GM13976 (cell line): ENCODE measurements around the gene OR14I1.
A peak's percentile ranks its signal among the peaks of the same experiment; 100 is the strongest.
"Not testable (repeated sequence)": the region's sequence is repeated elsewhere in the genome, so short reads cannot be mapped to it uniquely, and the experiment has no call there.

Source experiments
- DNase-seq: peaks from one replicate; pipeline ENCODE4 v3.0.0; 2012; ENCODE audit warnings: low spot score
- CTCF ChIP-seq: IDR thresholded peaks from 2 replicates; pipeline ENCODE4 v1.5.1; 2012; ENCODE audit warnings: borderline replicate concordance, mild to moderate bottlenecking; ENCODE audit not compliant: insufficient read depth; ENCODE audit errors: extremely low read depth, missing control alignments, control extremely low read depth
- in situ Hi-C: fragments of 300-500 bp; cut with MboI; formaldehyde crosslinking; loops from one replicate; pipeline ENCODE4 v1.12.0; 2022; ENCODE audit warnings: low sequenced_read_pairs, mixed read lengths, inconsistent platforms; ENCODE audit not compliant: unreplicated experiment

The OR14I1 gene

GRCh38 chr1:248695451-248696132, 7.0 kb downstream of the OR14I1 start:
- TF ChIP-seq CTCF: no peak
- in situ Hi-C loops: no loop called here
- DNase-seq: no peak

GRCh38 chr1:248691567-248692155, 10.9 kb downstream of the OR14I1 start:
- no peak for DNase-seq
- in situ Hi-C loops: no loop called here

GRCh38 chr1:248688527-248689298, 13.9 kb downstream of the OR14I1 start:
- in situ Hi-C loops: loop anchor here (10.0 kb wide), 1 partner anchor 64 kb away; no protein-coding TSS in a partner anchor
- TF ChIP-seq CTCF: no peak
- DNase-seq: peak; percentile 41

More at GRCh38 chr1:248691567-248692155, 10.9 kb downstream of the OR14I1 start:
- no peak for TF ChIP-seq CTCF

GRCh38 chr1:248686815-248687214, 15.8 kb downstream of the OR14I1 start:
- TF ChIP-seq CTCF: peak; percentile 55
- DNase-seq: peak; percentile 60
- in situ Hi-C loops: loop anchor here (10.0 kb wide), 1 partner anchor 62 kb away; no protein-coding TSS in a partner anchor

GRCh38 chr1:248681651-248682050, 20.9 kb downstream of the OR14I1 start:
- in situ Hi-C loops: loop anchor here (10.0 kb wide), 1 partner anchor 57 kb away; no protein-coding TSS in a partner anchor
- DNase-seq: no peak
- TF ChIP-seq CTCF: no peak

GRCh38 chr1:248670003-248670402, 32.6 kb downstream of the OR14I1 start:
- no peak for TF ChIP-seq CTCF
- in situ Hi-C loops: no loop called here
- no peak for DNase-seq

GRCh38 chr1:248663453-248664328, 38.9 kb downstream of the OR14I1 start:
- DNase-seq, in situ Hi-C loops: not testable (repeated sequence)

GRCh38 chr1:248656797-248657196, 45.8 kb downstream of the OR14I1 start:
- DNase-seq, in situ Hi-C loops: not testable (repeated sequence)

- DNase-seq, in situ Hi-C loops: not testable (repeated sequence)
These were observed 47.2 kb downstream of the OR14I1 start, which contains the start of gene OR2T27 for GRCh38 chr1:248655354-248655753. TSS of gene OR2T27 (minus strand) at chr1:248655528. CDS start at chr1:248650884, 4,644 bp downstream.
